Activated CD4-positive, alpha-beta T cell treated with anti-CD3 and anti-CD28 coated beads, Interleukin-2, amount 10 ng/mL, durations not matched to agents 7 days and 5 days (primary cell): ENCODE measurements around the gene LETM1. TPM values are rescaled to one million over a fixed set of nuclear protein-coding genes. Genes with fewer than 3 reads are reported as not detected.
A peak's percentile ranks its signal among the peaks of the same experiment; 100 is the strongest.

Experiments
- CTCF ChIA-PET: fragments of 350-600 bp; sonication (Branson Sonifier 250); formaldehyde crosslinking; loops from one replicate; lab custom pipeline; 2021; ENCODE audit warnings: antibody characterized with exemption; lab: Charles Lee
- POLR2A ChIA-PET: fragments of 350-600 bp; sonication (Branson Sonifier 250); formaldehyde crosslinking; loops from one replicate; lab custom pipeline; 2021; ENCODE audit warnings: antibody characterized with exemption; lab: Charles Lee
- DNase-seq: peaks from one replicate; pipeline ENCODE4 v3.0.0-alpha.2; 2020
- H3K27ac Mint-ChIP-seq: one replicate; pipeline ENCODE4 v1.8.0; 2021; ENCODE audit warnings: mild to moderate bottlenecking, moderate library complexity, mixed read lengths
- H3K27me3 Mint-ChIP-seq: one replicate; pipeline ENCODE4 v1.8.0; 2021; ENCODE audit warnings: mixed read lengths
- H3K36me3 Mint-ChIP-seq: one replicate; pipeline ENCODE4 v1.8.0; 2021; ENCODE audit warnings: low read depth, mixed read lengths
- H3K4me1 Mint-ChIP-seq: one replicate; pipeline ENCODE4 v1.8.0; 2021; ENCODE audit warnings: mixed read lengths
- H3K4me3 Mint-ChIP-seq: one replicate; pipeline ENCODE4 v1.8.0; 2021; ENCODE audit warnings: mild to moderate bottlenecking, moderate library complexity, mixed read lengths
- H3K9me3 Mint-ChIP-seq: one replicate; pipeline ENCODE4 v1.8.0; 2021; ENCODE audit warnings: mixed read lengths
- total RNA-seq, 2 experiments: library from RNA; stranded (reverse); gene quantifications; one replicate each; pipeline ENCODE4 v1.2.3, GENCODE V29; 2021

LETM1 gene
- total RNA-seq, 2 experiments from 2014 or later = 40.7 to 49.5 TPM

- H3K27ac Mint-ChIP-seq = no peak within 1 kb of the TSS
- H3K27me3 Mint-ChIP-seq = peaks cover 27% of the 10 kb centered on the region
- peak within 1 kb of the TSS; percentile 44 for H3K4me3 Mint-ChIP-seq
- ChIA-PET CTCF (interaction anchor here (0.9 to 1.0 kb wide), 2 partner anchors 41 to 45 kb away, joined by 3 read pairs; no protein-coding TSS in a partner anchor), POLR2A (no interaction called here)
- DNase-seq = peak; percentile 20
- H3K36me3 Mint-ChIP-seq = no peaks in the 10 kb centered on the region
- H3K4me1 Mint-ChIP-seq = no peaks in the 10 kb centered on the region
- H3K9me3 Mint-ChIP-seq = no peaks in the 10 kb centered on the region
These were observed 63.0 kb downstream of the LETM1 start, which contains the start of gene FGFR3 for GRCh38 chr4:1792832-1793495. Gene FGFR3 (plus strand): TSS chr4:1793293. CDS start chr4:1793935, 642 bp downstream.

- CTCF ChIA-PET = interaction anchor here (0.9 to 1.1 kb wide), 3 partner anchors 15 to 66 kb away, joined by 3 read pairs; no protein-coding TSS in a partner anchor
- Mint-ChIP-seq H3K9me3 (no peaks in the 10 kb centered on the region), H3K27me3 (peaks cover 27% of the 10 kb centered on the region), H3K4me3 (peak overlapping the region; percentile 44), H3K27ac (no peak overlapping the region), H3K36me3 (no peaks in the 10 kb centered on the region), H3K4me1 (no peaks in the 10 kb centered on the region)
- POLR2A ChIA-PET = no interaction called here
- no peak for DNase-seq
These were observed 63.7 kb downstream of the LETM1 start for GRCh38 chr4:1792158-1792831.

- Mint-ChIP-seq H3K9me3 (no peaks in the 10 kb centered on the region), H3K4me1 (no peaks in the 10 kb centered on the region), H3K27me3 (peaks cover 15% of the 10 kb centered on the region), H3K27ac (no peak overlapping the region), H3K36me3 (no peaks in the 10 kb centered on the region), H3K4me3 (no peak overlapping the region)
- no peak for DNase-seq
- ChIA-PET CTCF (no interaction called here), POLR2A (no interaction called here)
These were observed 66.0 kb downstream of the LETM1 start for GRCh38 chr4:1790005-1790404.

GRCh38 chr4:1789552-1789951, 66.4 kb downstream of the LETM1 start:
- Mint-ChIP-seq H3K27ac (no peak overlapping the region), H3K27me3 (peaks cover 15% of the 10 kb centered on the region), H3K4me1 (no peaks in the 10 kb centered on the region), H3K9me3 (no peaks in the 10 kb centered on the region), H3K4me3 (no peak overlapping the region), H3K36me3 (no peaks in the 10 kb centered on the region)
- ChIA-PET CTCF (interaction anchor here (1.1 kb wide), 1 partner anchor 9 kb away, joined by 3 read pairs; no protein-coding TSS in a partner anchor), POLR2A (no interaction called here)
- no peak for DNase-seq

GRCh38 chr4:1788254-1788973, 67.5 kb downstream of the LETM1 start:
- Mint-ChIP-seq H3K9me3 (no peaks in the 10 kb centered on the region), H3K27ac (no peak overlapping the region), H3K27me3 (peaks cover 15% of the 10 kb centered on the region), H3K4me3 (no peak overlapping the region), H3K4me1 (no peaks in the 10 kb centered on the region), H3K36me3 (no peaks in the 10 kb centered on the region)
- no peak for DNase-seq
- CTCF ChIA-PET = interaction anchor here (0.7 to 1.2 kb wide), 4 partner anchors 10 to 36 kb away, joined by 3 to 4 read pairs (median 3); no protein-coding TSS in a partner anchor
- POLR2A ChIA-PET = no interaction called here

DNA sequence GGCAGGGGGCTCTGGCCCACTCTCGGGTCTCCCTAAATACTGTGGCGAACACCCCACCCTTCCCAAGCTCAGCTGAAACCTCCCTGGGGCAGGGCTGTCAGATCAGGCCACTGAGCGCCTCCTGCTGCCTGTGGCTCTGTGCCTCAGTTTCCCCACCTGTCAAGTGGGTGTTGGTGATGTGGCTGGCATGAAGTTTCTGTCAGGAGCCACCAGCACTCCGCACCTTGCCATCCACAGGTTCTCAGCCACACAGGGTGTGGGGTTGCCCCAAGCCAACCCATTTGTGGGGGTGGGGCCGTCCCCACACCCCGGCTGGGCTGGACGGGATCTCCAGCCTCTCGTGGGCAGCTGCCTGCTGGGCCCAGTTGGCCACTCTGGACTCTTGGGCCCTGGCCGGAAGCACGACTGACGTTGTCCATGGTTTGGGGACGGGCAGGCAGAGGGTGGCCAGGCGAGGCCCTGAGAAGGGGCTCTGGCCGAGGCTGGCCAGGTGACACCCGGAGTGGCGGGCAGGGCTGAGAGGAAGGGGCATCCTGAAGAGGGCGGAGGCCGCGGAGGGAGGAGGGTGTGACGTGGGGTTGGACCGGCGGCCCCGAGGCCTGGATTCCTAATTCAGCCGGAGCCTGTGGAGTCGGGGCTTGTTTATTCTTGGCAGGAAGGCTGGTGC, 68.4 kb downstream of the LETM1 start:
- DNase-seq = no peak
- POLR2A ChIA-PET = no interaction called here
- Mint-ChIP-seq H3K36me3 (no peaks in the 10 kb centered on the region), H3K4me3 (no peak overlapping the region), H3K9me3 (no peaks in the 10 kb centered on the region), H3K27me3 (peaks cover 15% of the 10 kb centered on the region), H3K4me1 (no peaks in the 10 kb centered on the region), H3K27ac (no peak overlapping the region)
- CTCF ChIA-PET = interaction anchor here (0.7 to 1.1 kb wide), 2 partner anchors 11 to 17 kb away, joined by 3 to 4 read pairs; no protein-coding TSS in a partner anchor

GRCh38 chr4:1786544-1787362, 69.2 kb downstream of the LETM1 start:
- Mint-ChIP-seq H3K27me3 (peaks cover 11% of the 10 kb centered on the region), H3K9me3 (no peaks in the 10 kb centered on the region), H3K27ac (no peak overlapping the region), H3K4me3 (no peak overlapping the region), H3K36me3 (no peaks in the 10 kb centered on the region), H3K4me1 (no peaks in the 10 kb centered on the region)
- ChIA-PET POLR2A (no interaction called here), CTCF (interaction anchor here (1.1 to 1.4 kb wide), 3 partner anchors 11 to 29 kb away, joined by 3 to 4 read pairs (median 3); no protein-coding TSS in a partner anchor)
- no peak for DNase-seq

GRCh38 chr4:1785592-1785991, 70.4 kb downstream of the LETM1 start:
- Mint-ChIP-seq H3K36me3 (no peaks in the 10 kb centered on the region), H3K27ac (no peak overlapping the region), H3K27me3 (peaks cover 2% of the 10 kb centered on the region), H3K4me1 (no peaks in the 10 kb centered on the region), H3K4me3 (no peak overlapping the region), H3K9me3 (no peaks in the 10 kb centered on the region)
- no peak for DNase-seq
- CTCF ChIA-PET = interaction anchor here (0.7 to 1.4 kb wide), 3 partner anchors 13 to 30 kb away, joined by 3 to 4 read pairs (median 3); no protein-coding TSS in a partner anchor
- POLR2A ChIA-PET = no interaction called here

- CTCF ChIA-PET = interaction anchor here (1.3 to 1.4 kb wide), 2 partner anchors 11 to 30 kb away, joined by 3 to 6 read pairs; no protein-coding TSS in a partner anchor
- no peak for DNase-seq
- Mint-ChIP-seq H3K4me1 (no peaks in the 10 kb centered on the region), H3K4me3 (no peak overlapping the region), H3K36me3 (no peaks in the 10 kb centered on the region), H3K27ac (no peak overlapping the region), H3K27me3 (no peaks in the 10 kb centered on the region), H3K9me3 (no peaks in the 10 kb centered on the region)
- POLR2A ChIA-PET = no interaction called here
These were observed 71.0 kb downstream of the LETM1 start for GRCh38 chr4:1784789-1785591.

GRCh38 chr4:1784395-1784788, 71.6 kb downstream of the LETM1 start:
- no peak for DNase-seq
- no peaks in the 10 kb centered on the region for H3K36me3 Mint-ChIP-seq
- POLR2A ChIA-PET = no interaction called here
- H3K27ac Mint-ChIP-seq = no peak overlapping the region
- no peaks in the 10 kb centered on the region for H3K27me3 Mint-ChIP-seq
- H3K4me1 Mint-ChIP-seq = no peaks in the 10 kb centered on the region
- no peaks in the 10 kb centered on the region for H3K9me3 Mint-ChIP-seq
- no peak overlapping the region for H3K4me3 Mint-ChIP-seq
- CTCF ChIA-PET = interaction anchor here (1.2 to 1.3 kb wide), 2 partner anchors 10 to 17 kb away, joined by 6 to 9 read pairs; no protein-coding TSS in a partner anchor

DNA sequence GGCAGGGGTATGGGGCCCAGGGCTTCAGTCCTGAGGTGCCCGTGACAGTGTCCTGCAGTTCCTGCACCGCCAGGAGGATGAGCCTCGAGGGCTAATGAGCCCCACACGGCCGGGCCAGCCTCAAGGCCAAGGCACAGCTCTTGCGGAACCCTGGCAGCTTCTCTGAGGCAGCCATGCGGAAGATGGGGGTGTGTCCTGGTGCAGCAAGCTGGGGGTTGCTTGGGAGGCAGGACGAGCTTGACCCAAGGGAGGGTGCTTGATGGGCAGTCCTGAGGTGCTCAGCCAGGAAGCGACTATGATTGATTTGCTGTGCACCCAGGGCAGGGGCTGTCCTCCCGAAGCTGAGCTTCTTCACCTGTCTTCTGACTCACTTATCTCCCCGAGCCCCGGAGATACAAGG, 72.0 kb downstream of the LETM1 start:
- Mint-ChIP-seq H3K4me3 (no peak overlapping the region), H3K4me1 (no peaks in the 10 kb centered on the region), H3K27me3 (no peaks in the 10 kb centered on the region), H3K36me3 (no peaks in the 10 kb centered on the region), H3K9me3 (no peaks in the 10 kb centered on the region), H3K27ac (no peak overlapping the region)
- ChIA-PET CTCF (interaction anchor here (1.2 to 1.3 kb wide), 2 partner anchors 10 to 17 kb away, joined by 6 to 9 read pairs; no protein-coding TSS in a partner anchor), POLR2A (interaction anchor here (0.6 kb wide), 1 partner anchor 29 kb away, joined by 3 read pairs; no protein-coding TSS in a partner anchor)
- no peak for DNase-seq
